Measurements from ENCODE around the gene SH2D1B.

The SH2D1B gene

GRCh38 chr1:162397943-162398560, 13.9 kb downstream of the SH2D1B start:
- no peak for DNase-seq

GRCh38 chr1:162397039-162397448, 14.9 kb downstream of the SH2D1B start:
- DNase-seq: no peak

- DNase-seq: no peak
Observed at GRCh38 chr1:162396201-162396906, 15.6 kb downstream of the SH2D1B start.

GRCh38 chr1:162391790-162392563, 20.0 kb downstream of the SH2D1B start:
- peak; percentile 10 for DNase-seq

- DNase-seq: no peak
Observed at GRCh38 chr1:162390396-162391185, 21.3 kb downstream of the SH2D1B start.

GRCh38 chr1:162389971-162390370, 22.0 kb downstream of the SH2D1B start:
- no peak for DNase-seq

GRCh38 chr1:162389021-162389818, 22.7 kb downstream of the SH2D1B start:
- DNase-seq: no peak

- DNase-seq: no peak
Observed at GRCh38 chr1:162388615-162389014, 23.3 kb downstream of the SH2D1B start.

- no peak for DNase-seq
Observed at GRCh38 chr1:162388083-162388594, 23.8 kb downstream of the SH2D1B start.

GRCh38 chr1:162387226-162388082, 24.5 kb downstream of the SH2D1B start:
- no peak for DNase-seq

- no peak for DNase-seq
Observed at GRCh38 chr1:162386292-162387225, 25.4 kb downstream of the SH2D1B start.

GRCh38 chr1:162385702-162386101, 26.2 kb downstream of the SH2D1B start:
- no peak for DNase-seq

- DNase-seq: no peak
Observed at GRCh38 chr1:162385280-162385623, 26.7 kb downstream of the SH2D1B start.

GRCh38 chr1:162384601-162385279, 27.2 kb downstream of the SH2D1B start:
- no peak for DNase-seq

- no peak for DNase-seq
Observed at GRCh38 chr1:162384116-162384515, 27.8 kb downstream of the SH2D1B start.

GRCh38 chr1:162383516-162383915, 28.4 kb downstream of the SH2D1B start:
- DNase-seq: no peak

GRCh38 chr1:162383091-162383490, 28.8 kb downstream of the SH2D1B start:
- DNase-seq: no peak

- DNase-seq: no peak
Observed at GRCh38 chr1:162381941-162382750, 29.8 kb downstream of the SH2D1B start.
